PC-3 (cell line): ENCODE measurements around the gene SELENOF.

Source experiments
- EZH2 ChIP-seq: fragments of 300-600 bp; sonication (generic); IDR thresholded peaks from one replicate; pipeline ENCODE4 v1.6.1; 2017; ENCODE audit warnings: antibody characterized with exemption, mild to moderate bottlenecking, low read length; ENCODE audit not compliant: unreplicated experiment
- TF ChIP-seq, protein P1 (sequence below): fragments of 300-600 bp; sonication (generic); conservative IDR thresholded peaks from 2 replicates; pipeline ENCODE4 v1.5.1; 2017; ENCODE audit warnings: antibody characterized with exemption, low read depth, mild to moderate bottlenecking, low read length

DNA sequence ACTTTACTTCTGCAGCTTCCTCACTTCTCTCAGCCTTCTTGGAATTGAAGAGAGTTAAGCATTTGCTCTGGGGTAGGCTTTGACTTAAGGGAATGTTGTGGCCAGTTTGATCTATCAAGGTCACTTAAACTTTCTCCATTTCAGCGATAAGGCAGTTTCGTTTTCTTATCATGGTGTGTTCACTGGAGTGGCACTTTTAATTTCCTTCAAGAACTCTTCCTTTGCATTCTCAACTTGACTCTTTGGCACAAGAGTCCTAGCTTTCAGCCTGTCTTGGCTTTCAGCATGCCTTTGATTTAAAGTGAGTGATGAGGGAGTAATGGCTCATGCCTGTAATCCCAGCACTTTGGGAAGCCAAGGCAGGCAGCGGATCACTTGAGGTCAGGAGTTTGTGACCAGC, 39.2 kb upstream of the SELENOF start:
- TF ChIP-seq EZH2 = no peak
- TF ChIP-seq, protein P1, sequence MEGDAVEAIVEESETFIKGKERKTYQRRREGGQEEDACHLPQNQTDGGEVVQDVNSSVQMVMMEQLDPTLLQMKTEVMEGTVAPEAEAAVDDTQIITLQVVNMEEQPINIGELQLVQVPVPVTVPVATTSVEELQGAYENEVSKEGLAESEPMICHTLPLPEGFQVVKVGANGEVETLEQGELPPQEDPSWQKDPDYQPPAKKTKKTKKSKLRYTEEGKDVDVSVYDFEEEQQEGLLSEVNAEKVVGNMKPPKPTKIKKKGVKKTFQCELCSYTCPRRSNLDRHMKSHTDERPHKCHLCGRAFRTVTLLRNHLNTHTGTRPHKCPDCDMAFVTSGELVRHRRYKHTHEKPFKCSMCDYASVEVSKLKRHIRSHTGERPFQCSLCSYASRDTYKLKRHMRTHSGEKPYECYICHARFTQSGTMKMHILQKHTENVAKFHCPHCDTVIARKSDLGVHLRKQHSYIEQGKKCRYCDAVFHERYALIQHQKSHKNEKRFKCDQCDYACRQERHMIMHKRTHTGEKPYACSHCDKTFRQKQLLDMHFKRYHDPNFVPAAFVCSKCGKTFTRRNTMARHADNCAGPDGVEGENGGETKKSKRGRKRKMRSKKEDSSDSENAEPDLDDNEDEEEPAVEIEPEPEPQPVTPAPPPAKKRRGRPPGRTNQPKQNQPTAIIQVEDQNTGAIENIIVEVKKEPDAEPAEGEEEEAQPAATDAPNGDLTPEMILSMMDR = no peak
